K562 (cell line): ENCODE measurements around the gene IGF2BP1. TPM values are rescaled to one million over a fixed set of nuclear protein-coding genes. Genes with fewer than 3 reads are reported as not detected.
"Not testable (repeated sequence)": the region's sequence is repeated elsewhere in the genome, so short reads cannot be mapped to it uniquely, and the experiment has no call there.

Experiments used
- ATAC-seq: fragments of 200-7000 bp; cut with Tn5 transposase; 3 replicates; pipeline ENCODE4 v1.9.1; 2020; ENCODE audit warnings: moderate library complexity
- BruUV-seq: library from RNA; stranded (reverse); fragments of 400-500 nt; replicated peaks from 2 replicates; lab custom pipeline; 2021; lab: Mats Ljungman, UMichigan
- CTCF ChIA-PET: fragments of 300-600 bp; formaldehyde crosslinking; extraction: SDS; loops from one replicate; lab custom pipeline; 2021; ENCODE audit warnings: low intra/inter-chr PET ratio; lab: Yijun Ruan, JAX
- POLR2A ChIA-PET: fragments of 300-600, 350-650 bp; sonication (Branson Sonifier 250); formaldehyde crosslinking; extraction: SDS; loops from one replicate; lab custom pipeline; 2021; ENCODE audit warnings: antibody characterized with exemption, inconsistent platforms; lab: Yijun Ruan, JAX
- DNase-seq, 4 experiments: peaks; one replicate each; pipeline versions ENCODE4 v3.0.0 to v3.0.0-alpha.2; 2011 to 2018; ENCODE audit warnings: low spot score in 3 of 4, mixed read lengths in 3 of 4; ENCODE audit errors: extremely low read depth in 1 of 4
- FAIRE-seq: peaks from 2 replicates; lab custom pipeline; 2011; peaks lifted over from hg19 to GRCh38; lab: Jason Lieb, UNC
- H2AFZ ChIP-seq: 2 replicates; pipeline ENCODE4 v1.6.0; 2011; ENCODE audit warnings: low read depth, low read length, control low read depth, inconsistent platforms
- H3K27ac ChIP-seq: fragments of 200-600 bp; 3 replicates; pipeline ENCODE4 v1.8.0; 2011; ENCODE audit warnings: low read depth, mild to moderate bottlenecking, control low read depth, inconsistent platforms, low read length, moderate library complexity, mixed read lengths; ENCODE audit errors: extremely low read depth
- H3K27me3 ChIP-seq, 2 experiments: fragments of 300-600 bp in 1 of 2; 2 replicates in 1 of 2; 3 replicates in 1 of 2; pipeline versions ENCODE4 v1.6.0 to v1.8.0; 2011; ENCODE audit warnings: inconsistent platforms in 2 of 2, low read length in 2 of 2, mild to moderate bottlenecking in 1 of 2, mixed read lengths in 1 of 2, moderate library complexity in 1 of 2; ENCODE audit not compliant: control insufficient read depth in 2 of 2, insufficient read depth in 2 of 2
- H3K36me3 ChIP-seq: fragments of 300-600 bp; 3 replicates; pipeline ENCODE4 v1.8.0; 2011; ENCODE audit warnings: mild to moderate bottlenecking, low read length, inconsistent platforms; ENCODE audit not compliant: control insufficient read depth, insufficient read depth
- H3K4me1 ChIP-seq, 2 experiments: fragments of 200-600 bp in 1 of 2; replicated peaks in 1 of 2; 2 replicates in 1 of 2; 3 replicates in 1 of 2; pipeline versions ENCODE4 v1.5.1 to v1.8.0; 2011; ENCODE audit warnings: inconsistent platforms in 2 of 2, low read length in 2 of 2, mild to moderate bottlenecking in 1 of 2, mixed read lengths in 1 of 2, moderate library complexity in 1 of 2; ENCODE audit not compliant: control insufficient read depth in 2 of 2, insufficient read depth in 2 of 2
- H3K4me2 ChIP-seq: 2 replicates; pipeline ENCODE4 v1.6.1; 2011; ENCODE audit warnings: low read length, control low read depth, inconsistent platforms, mixed read lengths; ENCODE audit not compliant: insufficient read depth
- H3K4me3 ChIP-seq: fragments of 200-600 bp; sonication (generic), shearing (Covaris generic); 2 replicates; pipeline ENCODE4 v1.5.1; 2016; ENCODE audit warnings: control low read depth, inconsistent platforms
- H3K79me2 ChIP-seq: fragments of 200-600 bp; 3 replicates; pipeline ENCODE4 v1.8.0; 2011; ENCODE audit warnings: low read length, inconsistent platforms; ENCODE audit not compliant: control insufficient read depth, insufficient read depth
- H3K9ac ChIP-seq, 2 experiments: 2 replicates each; pipeline versions ENCODE4 v1.6.0 to v1.6.1; 2011; ENCODE audit warnings: low read depth in 2 of 2, low read length in 2 of 2, control low read depth in 1 of 2, inconsistent platforms in 1 of 2, mild to moderate bottlenecking in 1 of 2, mixed read lengths in 1 of 2; ENCODE audit not compliant: insufficient read depth in 1 of 2
- H3K9me1 ChIP-seq: one replicate; pipeline ENCODE4 v1.6.0; 2011; ENCODE audit warnings: inconsistent platforms, mild to moderate bottlenecking, low read length, moderate library complexity; ENCODE audit not compliant: control insufficient read depth, insufficient read depth
- H3K9me3 ChIP-seq: replicated peaks from 2 replicates; pipeline ENCODE4 v1.5.1; 2011; ENCODE audit warnings: low read depth, low read length, inconsistent platforms; ENCODE audit not compliant: control insufficient read depth, insufficient read depth
- H4K20me1 ChIP-seq: replicated peaks from 2 replicates; pipeline ENCODE4 v1.6.1; 2011; ENCODE audit warnings: low read length, inconsistent platforms, mixed read lengths; ENCODE audit not compliant: control insufficient read depth, insufficient read depth
- COPS2 ChIP-seq: fragments of 450-650 bp; conservative IDR thresholded peaks from 2 replicates; pipeline ENCODE4 v1.6.1; 2016; ENCODE audit warnings: mild to moderate bottlenecking, moderate library complexity
- EP300 ChIP-seq: IDR thresholded peaks from 2 replicates; pipeline ENCODE4 v1.6.1; 2012; ENCODE audit warnings: low read length, improper control_type of control experiment
- ESRRA ChIP-seq: fragments of 450-650 bp; IDR thresholded peaks from 2 replicates; pipeline ENCODE4 v1.6.1; 2014; ENCODE audit warnings: low read depth, mild to moderate bottlenecking, moderate library complexity, borderline replicate concordance
- KAT8 ChIP-seq: fragments of 450-650 bp; IDR thresholded peaks from 2 replicates; pipeline ENCODE4 v1.6.1; 2016; ENCODE audit warnings: low read depth, mild to moderate bottlenecking
- MAFF ChIP-seq: IDR thresholded peaks from 2 replicates; pipeline ENCODE4 v1.6.1; 2012; ENCODE audit warnings: low read length, improper control_type of control experiment
- MAFK ChIP-seq: IDR thresholded peaks from 2 replicates; pipeline ENCODE4 v1.6.1; 2011; ENCODE audit warnings: low read length, improper control_type of control experiment
- SOX6 ChIP-seq: fragments of 450-650 bp; IDR thresholded peaks from 2 replicates; pipeline ENCODE4 v1.6.1; 2014; ENCODE audit warnings: mild to moderate bottlenecking
- ZNF133 ChIP-seq: fragments of 250-450 bp; sonication (Bioruptor Pico); IDR thresholded peaks from 2 replicates; pipeline ENCODE4 v1.4.0; 2020; ENCODE audit warnings: mild to moderate bottlenecking
- WGBS: fragments of 100-300 bp; shearing (Covaris generic); methylation state at CpG from one replicate; pipeline ENCODE4 v1.1.6; 2016; ENCODE audit warnings: low coverage, mixed read lengths; ENCODE audit not compliant: insufficient coverage; ENCODE audit errors: missing lambda C conversion rate; 5-methylcytosine and 5-hydroxymethylcytosine counted together
- in situ Hi-C: fragments of 300-500 bp; cut with MboI; formaldehyde crosslinking; loops from 4 replicates; pipeline ENCODE4 v1.15.0; 2018; ENCODE audit warnings: inconsistent platforms, mixed read lengths
- intact Hi-C: fragments of 100-400 bp; cut with micrococcal nuclease; formaldehyde crosslinking; loops from 2 replicates; pipeline ENCODE4 v1.14.2; 2022
- polyA plus RNA-seq, 8 experiments: library from polyadenylated mRNA; depleted of rRNA in 4 of 8; stranded (reverse) in 5 of 8; unstranded in 3 of 8; fragments of >200 nt; fragmentation: Nextera tagmentation in 2 of 8; fragmentation: Illumina TruSeq in 1 of 8; extraction: Ambion mirVana in 2 of 8; extraction: Trizol in 1 of 8; gene quantifications; 2 replicates each; pipeline versions ENCODE4 v1.2.1 to v1.2.3, GENCODE V29; 2011 to 2014; ENCODE audit warnings: inconsistent platforms in 1 of 8, missing spikeins in 1 of 8
- total RNA-seq, 7 experiments: library from RNA; depleted of rRNA in 6 of 7; stranded (reverse); fragments of >200 nt in 6 of 7; fragmentation: Illumina TruSeq in 2 of 7; extraction: Trizol in 2 of 7; gene quantifications; 2 replicates each; pipeline versions ENCODE4 v1.2.1 to v1.2.3, GENCODE V29; 2011 to 2021; ENCODE audit warnings: low replicate concordance in 1 of 7

The IGF2BP1 gene
- total and polyA plus RNA-seq, 9 of the 15 experiments (the other 6 are each of a cell fraction or from before 2014, with no cell fraction given) = 13.0 to 318 (median 53.6) TPM

GRCh38 chr17:49101054-49101534 is 103.9 kb downstream of the IGF2BP1 start (continued):
- TF ChIP-seq ESRRA (peak; percentile 59; the same call in 1 of the 2 replicates), EP300 (0 out of 2 replicates have a peak, but pooled peaks have one; percentile 4), MAFF (peak; percentile 32; the same call in 1 of the 2 replicates), COPS2 (no peak), MAFK (peak; percentile 54), KAT8 (no peak), SOX6 (peak; percentile 58; the same call in 1 of the 2 replicates), ZNF133 (CRISPR knock-in tag) (no peak)

- POLR2A ChIA-PET = interaction anchor here (1.1 kb wide), 1 partner anchor 8 kb away, joined by 3 read pairs; no protein-coding TSS in a partner anchor
- H3K4me3 ChIP-seq, H4K20me1 ChIP-seq, H3K9me3 ChIP-seq, H3K27ac ChIP-seq, in situ Hi-C loops, H3K27me3 ChIP-seq, H3K36me3 ChIP-seq, H3K9ac ChIP-seq, DNase-seq, H3K9me1 ChIP-seq, H2AFZ ChIP-seq, BruUV-seq, FAIRE-seq, H3K79me2 ChIP-seq, CTCF ChIA-PET, intact Hi-C loops, H3K4me2 ChIP-seq, ATAC-seq: not testable (repeated sequence)
- peaks cover 0 to 28% of the 10 kb centered on the region in 2 experiments; a peak in 4 of 5 replicates for H3K4me1 ChIP-seq
- 62% methylated on average over 4 of the region's 14 CpGs for WGBS
Observed at GRCh38 chr17:49103360-49103759, 106.2 kb downstream of the IGF2BP1 start.
